HEK293 (cell line): ENCODE results near the gene STYXL1.

Experiments
- CTCF ChIA-PET: fragments of 350-600 bp; formaldehyde crosslinking; extraction: SDS; loops from one replicate; lab custom pipeline; 2021; ENCODE audit warnings: antibody characterized with exemption; lab: Yijun Ruan, JAX
- POLR2A ChIA-PET: fragments of 300-600 bp; formaldehyde crosslinking; extraction: SDS; loops from one replicate; lab custom pipeline; 2020; ENCODE audit warnings: antibody characterized with exemption, inconsistent platforms; lab: Yijun Ruan, JAX
- H3K27ac ChIP-seq: fragments of 200-500 bp; sonication (Bioruptor generic); 2 replicates; pipeline ENCODE4 v1.5.1; 2014; ENCODE audit warnings: low read depth, low read length, control low read depth, inconsistent platforms; ENCODE audit errors: extremely low read depth
- H3K36me3 ChIP-seq, 2 experiments: fragments of 200-500 bp in 1 of 2; sonication (Bioruptor generic) in 1 of 2; 1 replicate in 1 of 2; 2 replicates in 1 of 2; pipeline ENCODE4 v1.5.1; 2014 to 2017; ENCODE audit warnings: inconsistent platforms in 2 of 2, low read length in 2 of 2; ENCODE audit not compliant: control insufficient read depth in 2 of 2, insufficient read depth in 1 of 2
- H3K4me1 ChIP-seq: fragments of 200-500 bp; sonication (Bioruptor generic); 2 replicates; pipeline ENCODE4 v1.5.1; 2014; ENCODE audit warnings: mild to moderate bottlenecking, low read length, inconsistent platforms; ENCODE audit not compliant: control insufficient read depth, insufficient read depth
- H3K4me3 ChIP-seq: 2 replicates; pipeline ENCODE4 v1.5.1; 2011; ENCODE audit warnings: low read depth, mild to moderate bottlenecking, control low read depth, low read length, moderate library complexity
- H3K9me3 ChIP-seq: fragments of 200-500 bp; sonication (Bioruptor generic); 2 replicates; pipeline ENCODE4 v1.5.1; 2014; ENCODE audit warnings: low read depth, low read length, inconsistent platforms; ENCODE audit not compliant: control insufficient read depth, insufficient read depth
- GLI2 ChIP-seq: fragments of 450-650 bp; formaldehyde crosslinking; IDR thresholded peaks from 2 replicates; pipeline ENCODE4; 2017; ENCODE audit warnings: missing biosample characterization, missing genetic modification characterization, low read depth, borderline replicate concordance
- KLF10 ChIP-seq: fragments of 450-650 bp; IDR thresholded peaks from 2 replicates; pipeline ENCODE4 v1.5.1; 2018; ENCODE audit warnings: missing biosample characterization, mild to moderate bottlenecking, missing genetic modification characterization
- MEIS1 ChIP-seq: sonication (generic); formaldehyde crosslinking; IDR thresholded peaks from 2 replicates; pipeline ENCODE4 v1.8.1; 2022; ENCODE audit warnings: missing genetic modification reagents, mild to moderate bottlenecking, borderline replicate concordance
- MZF1 ChIP-seq: fragments of 450-650 bp; formaldehyde crosslinking; IDR thresholded peaks from 2 replicates; pipeline ENCODE4 v1.5.1; 2017; ENCODE audit warnings: missing biosample characterization, missing genetic modification characterization, borderline replicate concordance
- SP3 ChIP-seq: fragments of 450-650 bp; formaldehyde crosslinking; IDR thresholded peaks from 2 replicates; pipeline ENCODE4 v1.5.1; 2016; ENCODE audit warnings: missing biosample characterization, missing genetic modification characterization
- SP7 ChIP-seq: fragments of 450-650 bp; formaldehyde crosslinking; IDR thresholded peaks from 2 replicates; pipeline ENCODE4 v1.5.1; 2016; ENCODE audit warnings: missing biosample characterization, missing genetic modification characterization
- TCF7L2 ChIP-seq: IDR thresholded peaks from 2 replicates; pipeline ENCODE4 v1.6.1; 2011; ENCODE audit warnings: low read depth, mild to moderate bottlenecking, inconsistent platforms, low read length, moderate library complexity, borderline replicate concordance
- ZNF146 ChIP-seq: fragments of 450-650 bp; formaldehyde crosslinking; IDR thresholded peaks from 2 replicates; pipeline ENCODE4 v1.5.1; 2016; ENCODE audit warnings: missing biosample characterization, missing genetic modification characterization
- ZNF19 ChIP-seq: fragments of 450-650 bp; formaldehyde crosslinking; IDR thresholded peaks from 2 replicates; pipeline ENCODE4; 2016; ENCODE audit warnings: missing biosample characterization, missing genetic modification characterization, low read depth
- ZNF239 ChIP-seq: fragments of 450-650 bp; formaldehyde crosslinking; IDR thresholded peaks from 2 replicates; pipeline ENCODE4 v1.5.1; 2016; ENCODE audit warnings: missing biosample characterization, missing genetic modification characterization
- ZNF391 ChIP-seq: fragments of 450-650 bp; formaldehyde crosslinking; IDR thresholded peaks from 2 replicates; pipeline ENCODE4 v1.5.1; 2016; ENCODE audit warnings: low read depth, missing biosample characterization, missing genetic modification characterization, borderline replicate concordance
- ZNF529 ChIP-seq: fragments of 450-650 bp; formaldehyde crosslinking; IDR thresholded peaks from 2 replicates; pipeline ENCODE4 v1.5.1; 2017; ENCODE audit warnings: missing genetic modification characterization, missing biosample characterization; ENCODE audit not compliant: insufficient replicate concordance
- ZNF548 ChIP-seq: fragments of 450-650 bp; formaldehyde crosslinking; IDR thresholded peaks from 2 replicates; pipeline ENCODE4 v1.5.1; 2016; ENCODE audit warnings: missing biosample characterization, missing genetic modification characterization
- ZNF558 ChIP-seq: fragments of 450-650 bp; formaldehyde crosslinking; IDR thresholded peaks from 2 replicates; pipeline ENCODE4 v1.5.1; 2016; ENCODE audit warnings: missing biosample characterization, missing genetic modification characterization
- ZNF560 ChIP-seq: fragments of 450-650 bp; formaldehyde crosslinking; IDR thresholded peaks from 2 replicates; pipeline ENCODE4 v1.5.1; 2017; ENCODE audit warnings: missing biosample characterization, missing genetic modification characterization, borderline replicate concordance
- TF ChIP-seq, protein P1 (sequence below): fragments of 450-650 bp; formaldehyde crosslinking; IDR thresholded peaks from 2 replicates; pipeline ENCODE4 v1.5.1; 2016; ENCODE audit warnings: missing biosample characterization, missing genetic modification characterization
- TF ChIP-seq, protein P2 (sequence below): fragments of 450-650 bp; formaldehyde crosslinking; IDR thresholded peaks from 2 replicates; pipeline ENCODE4 v1.5.1; 2016; ENCODE audit warnings: missing biosample characterization, missing genetic modification characterization
- TF ChIP-seq, protein P3 (sequence below): fragments of 450-650 bp; formaldehyde crosslinking; IDR thresholded peaks from 2 replicates; pipeline ENCODE4 v1.5.1; 2017; ENCODE audit warnings: missing biosample characterization, missing genetic modification characterization
- TF ChIP-seq, protein P4 (sequence below): fragments of 450-650 bp; formaldehyde crosslinking; IDR thresholded peaks from 2 replicates; pipeline ENCODE4 v1.5.1; 2016; ENCODE audit warnings: missing biosample characterization, missing genetic modification characterization
- TF ChIP-seq, protein P5 (sequence below): fragments of 450-650 bp; formaldehyde crosslinking; IDR thresholded peaks from 2 replicates; pipeline ENCODE4 v1.5.1; 2016; ENCODE audit warnings: missing biosample characterization, missing genetic modification characterization

STYXL1 gene

DNA sequence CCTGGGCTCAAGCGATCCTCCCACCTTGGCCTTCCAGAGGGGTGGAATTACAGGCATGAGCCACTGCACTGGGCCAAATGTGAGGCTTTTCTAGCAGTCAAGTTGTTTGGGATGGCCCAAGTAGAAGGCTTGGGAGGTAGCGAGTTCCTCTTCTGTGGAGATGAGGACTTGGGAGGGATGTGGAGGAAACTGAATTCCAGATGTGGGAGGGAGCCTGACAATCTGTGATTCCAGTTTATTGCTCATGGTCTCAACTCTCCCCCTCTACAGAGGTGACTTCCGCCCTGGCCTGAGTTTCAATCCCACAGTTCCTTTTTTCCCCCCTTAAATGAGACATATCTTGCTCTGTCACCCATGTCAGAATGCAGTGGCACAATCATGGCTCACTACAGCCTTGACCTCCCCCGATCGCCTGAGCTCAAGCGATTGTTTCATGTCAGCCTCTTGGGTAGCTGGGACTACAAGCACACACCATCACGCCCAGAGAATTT is 3.4 kb downstream of the STYXL1 start:
- H3K27ac ChIP-seq = no peak overlapping the region
- TF ChIP-seq ZNF239 (tag by site-specific recombination) = no peak
- TF ChIP-seq MEIS1 = no peak
- TF ChIP-seq, protein P1, sequence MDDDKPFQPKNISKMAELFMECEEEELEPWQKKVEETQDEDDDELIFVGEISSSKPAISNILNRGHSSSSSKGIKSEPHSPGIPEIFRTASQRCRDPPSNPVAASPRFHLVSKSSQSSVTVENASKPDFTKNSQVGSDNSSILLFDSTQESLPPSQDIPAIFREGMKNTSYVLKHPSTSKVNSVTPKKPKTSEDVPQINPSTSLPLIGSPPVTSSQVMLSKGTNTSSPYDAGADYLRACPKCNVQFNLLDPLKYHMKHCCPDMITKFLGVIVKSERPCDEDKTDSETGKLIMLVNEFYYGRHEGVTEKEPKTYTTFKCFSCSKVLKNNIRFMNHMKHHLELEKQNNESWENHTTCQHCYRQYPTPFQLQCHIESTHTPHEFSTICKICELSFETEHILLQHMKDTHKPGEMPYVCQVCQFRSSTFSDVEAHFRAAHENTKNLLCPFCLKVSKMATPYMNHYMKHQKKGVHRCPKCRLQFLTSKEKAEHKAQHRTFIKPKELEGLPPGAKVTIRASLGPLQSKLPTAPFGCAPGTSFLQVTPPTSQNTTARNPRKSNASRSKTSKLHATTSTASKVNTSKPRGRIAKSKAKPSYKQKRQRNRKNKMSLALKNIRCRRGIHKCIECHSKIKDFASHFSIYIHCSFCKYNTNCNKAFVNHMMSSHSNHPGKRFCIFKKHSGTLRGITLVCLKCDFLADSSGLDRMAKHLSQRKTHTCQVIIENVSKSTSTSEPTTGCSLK (tag by site-specific recombination) = no peak
- TF ChIP-seq, protein P2, sequence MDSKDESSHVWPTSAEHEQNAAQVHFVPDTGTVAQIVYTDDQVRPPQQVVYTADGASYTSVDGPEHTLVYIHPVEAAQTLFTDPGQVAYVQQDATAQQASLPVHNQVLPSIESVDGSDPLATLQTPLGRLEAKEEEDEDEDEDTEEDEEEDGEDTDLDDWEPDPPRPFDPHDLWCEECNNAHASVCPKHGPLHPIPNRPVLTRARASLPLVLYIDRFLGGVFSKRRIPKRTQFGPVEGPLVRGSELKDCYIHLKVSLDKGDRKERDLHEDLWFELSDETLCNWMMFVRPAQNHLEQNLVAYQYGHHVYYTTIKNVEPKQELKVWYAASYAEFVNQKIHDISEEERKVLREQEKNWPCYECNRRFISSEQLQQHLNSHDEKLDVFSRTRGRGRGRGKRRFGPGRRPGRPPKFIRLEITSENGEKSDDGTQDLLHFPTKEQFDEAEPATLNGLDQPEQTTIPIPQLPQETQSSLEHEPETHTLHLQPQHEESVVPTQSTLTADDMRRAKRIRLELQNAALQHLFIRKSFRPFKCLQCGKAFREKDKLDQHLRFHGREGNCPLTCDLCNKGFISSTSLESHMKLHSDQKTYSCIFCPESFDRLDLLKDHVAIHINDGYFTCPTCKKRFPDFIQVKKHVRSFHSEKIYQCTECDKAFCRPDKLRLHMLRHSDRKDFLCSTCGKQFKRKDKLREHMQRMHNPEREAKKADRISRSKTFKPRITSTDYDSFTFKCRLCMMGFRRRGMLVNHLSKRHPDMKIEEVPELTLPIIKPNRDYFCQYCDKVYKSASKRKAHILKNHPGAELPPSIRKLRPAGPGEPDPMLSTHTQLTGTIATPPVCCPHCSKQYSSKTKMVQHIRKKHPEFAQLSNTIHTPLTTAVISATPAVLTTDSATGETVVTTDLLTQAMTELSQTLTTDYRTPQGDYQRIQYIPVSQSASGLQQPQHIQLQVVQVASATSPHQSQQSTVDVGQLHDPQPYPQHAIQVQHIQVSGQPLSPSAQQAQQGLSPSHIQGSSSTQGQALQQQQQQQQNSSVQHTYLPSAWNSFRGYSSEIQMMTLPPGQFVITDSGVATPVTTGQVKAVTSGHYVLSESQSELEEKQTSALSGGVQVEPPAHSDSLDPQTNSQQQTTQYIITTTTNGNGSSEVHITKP (tag by site-specific recombination) = peak; percentile 86
- TF ChIP-seq, all 188 proteins: peak for 1
- Histone ChIP-seq H3K4me3 (no peak overlapping the region), H3K4me1 (no peaks in the 10 kb centered on the region; the same call in 1 of the 2 replicates), H3K9me3 (no peaks in the 10 kb centered on the region), H3K36me3 (peaks cover 3 to 11% of the 10 kb centered on the region in 2 experiments)
- CTCF ChIA-PET = interaction anchor here (1.3 kb wide), 1 partner anchor 86 kb away, joined by 4 read pairs; no protein-coding TSS in a partner anchor
- POLR2A ChIA-PET = interaction anchor here (0.7 kb wide), 1 partner anchor 9 kb away, joined by 3 read pairs; no protein-coding TSS in a partner anchor

DNA sequence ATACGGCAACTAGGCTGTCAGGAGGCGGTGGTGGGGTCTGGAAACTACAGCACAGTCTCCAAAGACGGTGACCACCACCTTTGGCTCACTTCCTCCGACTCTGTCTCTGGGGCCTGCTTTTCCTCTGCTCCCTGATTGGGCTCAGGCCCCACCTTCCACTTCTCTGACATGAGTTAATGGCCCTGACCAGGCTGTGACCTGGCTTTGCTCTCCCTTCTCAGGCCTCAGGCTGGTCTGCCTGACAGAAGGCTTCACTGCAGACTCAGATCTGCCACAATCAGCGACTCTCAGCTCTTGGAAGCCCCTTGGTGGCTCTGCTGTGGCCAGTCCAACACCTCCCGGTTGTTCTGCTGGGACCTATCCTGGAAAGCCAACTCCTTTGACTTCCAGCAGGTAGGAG is 7.7 kb downstream of the STYXL1 start:
- POLR2A ChIA-PET = interaction anchor here (0.6 kb wide), 1 partner anchor 11 kb away, joined by 6 read pairs; no protein-coding TSS in a partner anchor

More for the DNA sequence above, 7.7 kb downstream of the STYXL1 start:
- Histone ChIP-seq H3K36me3 (peaks cover 0 to 6% of the 10 kb centered on the region in 2 experiments; a peak in 2 of 3 replicates), H3K4me3 (no peak overlapping the region), H3K9me3 (no peaks in the 10 kb centered on the region), H3K4me1 (no peaks in the 10 kb centered on the region), H3K27ac (0 out of 2 replicates have a peak overlapping the region, but pooled peaks have one; percentile 24)
- TF ChIP-seq TCF7L2 = no peak
- TF ChIP-seq, protein P3, sequence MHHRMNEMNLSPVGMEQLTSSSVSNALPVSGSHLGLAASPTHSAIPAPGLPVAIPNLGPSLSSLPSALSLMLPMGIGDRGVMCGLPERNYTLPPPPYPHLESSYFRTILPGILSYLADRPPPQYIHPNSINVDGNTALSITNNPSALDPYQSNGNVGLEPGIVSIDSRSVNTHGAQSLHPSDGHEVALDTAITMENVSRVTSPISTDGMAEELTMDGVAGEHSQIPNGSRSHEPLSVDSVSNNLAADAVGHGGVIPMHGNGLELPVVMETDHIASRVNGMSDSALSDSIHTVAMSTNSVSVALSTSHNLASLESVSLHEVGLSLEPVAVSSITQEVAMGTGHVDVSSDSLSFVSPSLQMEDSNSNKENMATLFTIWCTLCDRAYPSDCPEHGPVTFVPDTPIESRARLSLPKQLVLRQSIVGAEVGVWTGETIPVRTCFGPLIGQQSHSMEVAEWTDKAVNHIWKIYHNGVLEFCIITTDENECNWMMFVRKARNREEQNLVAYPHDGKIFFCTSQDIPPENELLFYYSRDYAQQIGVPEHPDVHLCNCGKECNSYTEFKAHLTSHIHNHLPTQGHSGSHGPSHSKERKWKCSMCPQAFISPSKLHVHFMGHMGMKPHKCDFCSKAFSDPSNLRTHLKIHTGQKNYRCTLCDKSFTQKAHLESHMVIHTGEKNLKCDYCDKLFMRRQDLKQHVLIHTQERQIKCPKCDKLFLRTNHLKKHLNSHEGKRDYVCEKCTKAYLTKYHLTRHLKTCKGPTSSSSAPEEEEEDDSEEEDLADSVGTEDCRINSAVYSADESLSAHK = no peak
- no peak for TF ChIP-seq ZNF558 (tag by site-specific recombination)
- TF ChIP-seq GLI2 (tag by site-specific recombination) = no peak
- no peak for TF ChIP-seq ZNF391
- TF ChIP-seq MZF1 (tag by site-specific recombination) = no peak
- no peak for TF ChIP-seq SP3
- TF ChIP-seq, protein P4, sequence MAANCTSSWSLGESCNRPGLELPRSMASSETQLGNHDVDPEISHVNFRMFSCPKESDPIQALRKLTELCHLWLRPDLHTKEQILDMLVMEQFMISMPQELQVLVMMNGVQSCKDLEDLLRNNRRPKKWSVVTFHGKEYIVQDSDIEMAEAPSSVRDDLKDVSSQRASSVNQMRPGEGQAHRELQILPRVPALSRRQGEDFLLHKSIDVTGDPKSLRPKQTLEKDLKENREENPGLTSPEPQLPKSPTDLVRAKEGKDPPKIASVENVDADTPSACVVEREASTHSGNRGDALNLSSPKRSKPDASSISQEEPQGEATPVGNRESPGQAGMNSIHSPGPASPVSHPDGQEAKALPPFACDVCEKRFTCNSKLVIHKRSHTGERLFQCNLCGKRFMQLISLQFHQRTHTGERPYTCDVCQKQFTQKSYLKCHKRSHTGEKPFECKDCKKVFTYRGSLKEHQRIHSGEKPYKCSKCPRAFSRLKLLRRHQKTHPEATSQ (tag by site-specific recombination) = no peak
- TF ChIP-seq ZNF146 = no peak
- no peak for TF ChIP-seq SP7
- TF ChIP-seq KLF10 = no peak
- no peak for TF ChIP-seq ZNF19
- TF ChIP-seq ZNF548 (tag by site-specific recombination) = no peak
- TF ChIP-seq ZNF529 = no peak
- TF ChIP-seq ZNF560 (tag by site-specific recombination) = no peak
- TF ChIP-seq, protein P5, sequence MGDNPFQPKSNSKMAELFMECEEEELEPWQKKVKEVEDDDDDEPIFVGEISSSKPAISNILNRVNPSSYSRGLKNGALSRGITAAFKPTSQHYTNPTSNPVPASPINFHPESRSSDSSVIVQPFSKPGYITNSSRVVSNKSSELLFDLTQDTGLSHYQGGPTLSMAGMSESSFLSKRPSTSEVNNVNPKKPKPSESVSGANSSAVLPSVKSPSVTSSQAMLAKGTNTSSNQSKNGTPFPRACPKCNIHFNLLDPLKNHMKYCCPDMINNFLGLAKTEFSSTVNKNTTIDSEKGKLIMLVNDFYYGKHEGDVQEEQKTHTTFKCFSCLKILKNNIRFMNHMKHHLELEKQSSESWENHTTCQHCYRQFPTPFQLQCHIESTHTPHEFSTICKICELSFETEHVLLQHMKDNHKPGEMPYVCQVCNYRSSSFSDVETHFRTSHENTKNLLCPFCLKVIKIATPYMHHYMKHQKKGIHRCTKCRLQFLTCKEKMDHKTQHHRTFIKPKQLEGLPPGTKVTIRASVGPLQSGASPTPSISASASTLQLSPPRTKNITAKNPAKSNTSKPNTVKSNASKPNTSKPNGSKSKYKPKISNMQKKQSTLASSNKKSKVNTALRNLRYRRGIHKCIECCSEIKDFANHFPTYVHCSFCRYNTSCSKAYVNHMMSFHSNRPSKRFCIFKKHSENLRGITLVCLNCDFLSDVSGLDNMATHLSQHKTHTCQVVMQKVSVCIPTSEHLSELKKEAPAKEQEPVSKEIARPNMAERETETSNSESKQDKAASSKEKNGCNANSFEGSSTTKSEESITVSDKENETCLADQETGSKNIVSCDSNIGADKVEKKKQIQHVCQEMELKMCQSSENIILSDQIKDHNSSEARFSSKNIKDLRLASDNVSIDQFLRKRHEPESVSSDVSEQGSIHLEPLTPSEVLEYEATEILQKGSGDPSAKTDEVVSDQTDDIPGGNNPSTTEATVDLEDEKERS = no peak
- CTCF ChIA-PET = interaction anchor here (1.0 kb wide), 1 partner anchor 20 kb away, joined by 3 read pairs; no protein-coding TSS in a partner anchor
